ENCODE results near the gene ADD2. TPM values are rescaled to one million over a fixed set of nuclear protein-coding genes. Genes with fewer than 3 reads are reported as not detected.

Gene ADD2
- total RNA-seq, 2 experiments from 2014 or later = 26.9 to 31.5 TPM

GRCh38 chr2:70767079-70767698 is 811 bp downstream of the ADD2 start:
- ChIA-PET CTCF (interaction anchor here (0.7 to 1.5 kb wide), 8 partner anchors 8 to 259 kb away, joined by 3 to 7 read pairs (median 4); no protein-coding TSS in a partner anchor), POLR2A (no interaction called here)
- H3K36me3 Mint-ChIP-seq (ENCODE audit: low read depth) = no peaks in the 10 kb centered on the region
- peaks cover 25% of the 10 kb centered on the region for H3K27me3 Mint-ChIP-seq
- H3K9me3 Mint-ChIP-seq (ENCODE audit: low read depth) = no peaks in the 10 kb centered on the region
- peak; percentile 20 for ATAC-seq
- H3K27ac Mint-ChIP-seq = peak overlapping the region; percentile 80
- intact Hi-C loops (cut with DNase I, micrococcal nuclease) = loop anchor here (5.0 kb wide), 3 partner anchors 110 to 465 kb away; partner anchors contain the start of genes FAM136A (in 1 of the 2) and TGFA (in 1 of the 2)
- peaks cover 18% of the 10 kb centered on the region for H3K4me1 Mint-ChIP-seq
- DNase-seq = peak; percentile 45
- peak overlapping the region; percentile 84 for H3K4me3 Mint-ChIP-seq

- Mint-ChIP-seq H3K36me3 (ENCODE audit: low read depth) (no peaks in the 10 kb centered on the region), H3K4me3 (peak overlapping the region; percentile 75), H3K4me1 (peaks cover 18% of the 10 kb centered on the region), H3K27me3 (peaks cover 23% of the 10 kb centered on the region), H3K27ac (peak overlapping the region; percentile 80), H3K9me3 (ENCODE audit: low read depth) (no peaks in the 10 kb centered on the region)
- ChIA-PET POLR2A (no interaction called here), CTCF (interaction anchor here (0.7 to 0.8 kb wide), 3 partner anchors 96 to 258 kb away, joined by 3 to 4 read pairs (median 4); no protein-coding TSS in a partner anchor)
- DNase-seq = no peak
- intact Hi-C loops (cut with DNase I, micrococcal nuclease) = loop anchor here (5.0 kb wide), 3 partner anchors 109 to 464 kb away; partner anchors contain the start of genes FAM136A (in 1 of the 2) and TGFA (in 1 of the 2)
- no peak for ATAC-seq
Observed at GRCh38 chr2:70766357-70767078, 1.5 kb downstream of the ADD2 start.

DNA sequence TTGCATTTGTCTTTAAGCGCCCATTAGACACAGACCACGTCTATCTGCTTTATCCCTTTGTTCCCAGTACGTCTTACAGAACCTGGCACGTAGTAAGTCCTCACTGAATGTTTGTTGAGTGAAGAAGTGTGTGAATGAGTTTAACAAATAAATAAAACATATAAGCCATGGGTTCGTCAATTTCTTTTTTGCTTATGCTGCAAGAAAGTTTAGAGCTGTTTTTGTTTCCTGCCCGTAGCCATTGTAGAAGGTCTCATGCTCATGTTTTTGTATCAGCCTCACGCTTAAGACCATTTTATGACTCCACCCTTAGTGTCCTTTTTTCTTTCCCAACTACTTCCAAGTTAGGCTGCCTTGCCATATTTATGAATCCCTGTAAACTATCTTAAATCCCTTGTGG is 2.5 kb downstream of the ADD2 start:
- ChIA-PET CTCF (no interaction called here), POLR2A (no interaction called here)
- intact Hi-C loops (cut with DNase I, micrococcal nuclease) = loop anchor here (5.0 kb wide), 3 partner anchors 108 to 463 kb away; partner anchors contain the start of genes FAM136A (in 1 of the 2) and TGFA (in 1 of the 2)
- DNase-seq (no peak), ATAC-seq (no peak)
- Mint-ChIP-seq H3K36me3 (ENCODE audit: low read depth) (no peaks in the 10 kb centered on the region), H3K27me3 (peaks cover 23% of the 10 kb centered on the region), H3K9me3 (ENCODE audit: low read depth) (no peaks in the 10 kb centered on the region), H3K4me1 (peaks cover 18% of the 10 kb centered on the region), H3K4me3 (no peak overlapping the region), H3K27ac (no peak overlapping the region)

- ChIA-PET POLR2A (no interaction called here), CTCF (interaction anchor here (0.6 to 1.5 kb wide), 5 partner anchors 8 to 310 kb away, joined by 3 to 7 read pairs (median 3); partner anchors contain the start of gene ADD2)
- Mint-ChIP-seq H3K27me3 (peaks cover 3% of the 10 kb centered on the region), H3K27ac (no peak overlapping the region), H3K36me3 (ENCODE audit: low read depth) (no peaks in the 10 kb centered on the region), H3K4me1 (no peaks in the 10 kb centered on the region), H3K4me3 (no peak overlapping the region), H3K9me3 (ENCODE audit: low read depth) (no peaks in the 10 kb centered on the region)
- no peak for DNase-seq
- no peak for ATAC-seq
- intact Hi-C loops (cut with DNase I, micrococcal nuclease) = no loop called here
Observed at GRCh38 chr2:70759446-70759845, 8.6 kb downstream of the ADD2 start.

GRCh38 chr2:70757966-70758365 is 10.0 kb downstream of the ADD2 start:
- no peak for ATAC-seq
- CTCF ChIA-PET = interaction anchor here (1.0 to 1.5 kb wide), 2 partner anchors 10 to 19 kb away, joined by 3 to 7 read pairs; partner anchors contain the start of gene ADD2
- no peak overlapping the region for H3K27ac Mint-ChIP-seq
- no peak for DNase-seq
- no peaks in the 10 kb centered on the region for H3K36me3 Mint-ChIP-seq (ENCODE audit: low read depth)
- H3K27me3 Mint-ChIP-seq = peaks cover 3% of the 10 kb centered on the region
- no peaks in the 10 kb centered on the region for H3K4me1 Mint-ChIP-seq
- intact Hi-C loops (cut with DNase I, micrococcal nuclease) = loop anchor here in 1 of 2 experiments (2.0 kb wide), 1 partner anchor 21 kb away; no protein-coding TSS in a partner anchor
- no peaks in the 10 kb centered on the region for H3K9me3 Mint-ChIP-seq (ENCODE audit: low read depth)
- POLR2A ChIA-PET = no interaction called here
- H3K4me3 Mint-ChIP-seq = no peak overlapping the region

- no peaks in the 10 kb centered on the region for H3K4me1 Mint-ChIP-seq
- ATAC-seq (no peak), DNase-seq (no peak)
- no peak overlapping the region for H3K4me3 Mint-ChIP-seq
- CTCF ChIA-PET = interaction anchor here (1.0 kb wide), 1 partner anchor 21 kb away, joined by 3 read pairs; no protein-coding TSS in a partner anchor
- H3K27me3 Mint-ChIP-seq = peaks cover 3% of the 10 kb centered on the region
- POLR2A ChIA-PET = no interaction called here
- H3K27ac Mint-ChIP-seq = no peak overlapping the region
- intact Hi-C loops (cut with DNase I, micrococcal nuclease) = loop anchor here in 1 of 2 experiments (2.0 kb wide), 1 partner anchor 21 kb away; no protein-coding TSS in a partner anchor
- H3K36me3 Mint-ChIP-seq (ENCODE audit: low read depth) = no peaks in the 10 kb centered on the region
- no peaks in the 10 kb centered on the region for H3K9me3 Mint-ChIP-seq (ENCODE audit: low read depth)
Observed at GRCh38 chr2:70757360-70757759, 10.6 kb downstream of the ADD2 start.

- ATAC-seq = no peak
- H3K27me3 Mint-ChIP-seq = peaks cover 3% of the 10 kb centered on the region
- H3K4me3 Mint-ChIP-seq = no peak overlapping the region
- CTCF ChIA-PET = no interaction called here
- no peak for DNase-seq
- H3K4me1 Mint-ChIP-seq = no peaks in the 10 kb centered on the region
- no peaks in the 10 kb centered on the region for H3K36me3 Mint-ChIP-seq (ENCODE audit: low read depth)
- H3K9me3 Mint-ChIP-seq (ENCODE audit: low read depth) = no peaks in the 10 kb centered on the region
- no peak overlapping the region for H3K27ac Mint-ChIP-seq
- POLR2A ChIA-PET = no interaction called here
- intact Hi-C loops (cut with DNase I, micrococcal nuclease) = loop anchor here in 1 of 2 experiments (2.0 kb wide), 1 partner anchor 23 kb away; no protein-coding TSS in a partner anchor
Observed at GRCh38 chr2:70756128-70756527, 11.9 kb downstream of the ADD2 start.

- Mint-ChIP-seq H3K27me3 (peaks cover 3% of the 10 kb centered on the region), H3K9me3 (ENCODE audit: low read depth) (peaks cover 2% of the 10 kb centered on the region), H3K27ac (no peak overlapping the region), H3K36me3 (ENCODE audit: low read depth) (no peaks in the 10 kb centered on the region), H3K4me3 (no peak overlapping the region), H3K4me1 (no peaks in the 10 kb centered on the region)
- intact Hi-C loops (cut with DNase I, micrococcal nuclease) = no loop called here
- DNase-seq (no peak), ATAC-seq (no peak)
- POLR2A ChIA-PET = no interaction called here
- CTCF ChIA-PET = no interaction called here
Observed at GRCh38 chr2:70753902-70754301, 14.1 kb downstream of the ADD2 start.

DNA sequence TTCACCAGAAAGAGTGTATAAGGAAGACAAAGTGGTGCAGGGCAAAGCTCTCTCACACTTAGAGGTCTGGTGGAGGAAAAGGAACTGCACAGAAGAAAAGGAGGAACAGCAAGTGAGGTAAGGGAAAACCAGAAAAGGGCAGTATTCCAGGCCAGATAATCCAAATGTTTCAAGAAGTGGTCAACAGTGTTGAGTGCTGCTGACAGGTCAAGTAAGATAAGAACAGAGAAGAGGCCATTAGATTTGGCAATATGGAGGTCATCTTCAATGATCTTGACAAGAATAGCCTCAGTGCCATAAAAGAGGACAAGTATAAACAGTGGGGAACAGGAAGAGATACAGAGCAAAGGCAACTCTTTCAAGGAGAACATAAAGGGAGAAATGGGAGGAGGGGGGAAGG is 15.0 kb downstream of the ADD2 start:
- Mint-ChIP-seq H3K27me3 (peaks cover 3% of the 10 kb centered on the region), H3K27ac (no peak overlapping the region), H3K36me3 (ENCODE audit: low read depth) (no peaks in the 10 kb centered on the region), H3K4me1 (no peaks in the 10 kb centered on the region), H3K4me3 (no peak overlapping the region), H3K9me3 (ENCODE audit: low read depth) (peaks cover 3% of the 10 kb centered on the region)
- DNase-seq (no peak), ATAC-seq (no peak)
- intact Hi-C loops (cut with DNase I, micrococcal nuclease) = no loop called here
- POLR2A ChIA-PET = no interaction called here
- CTCF ChIA-PET = interaction anchor here (1.0 kb wide), 1 partner anchor 15 kb away, joined by 4 read pairs; the partner anchor contains the start of gene ADD2

- no peaks in the 10 kb centered on the region for H3K4me1 Mint-ChIP-seq
- no peak overlapping the region for H3K27ac Mint-ChIP-seq
- H3K27me3 Mint-ChIP-seq = peaks cover 3% of the 10 kb centered on the region
- H3K36me3 Mint-ChIP-seq (ENCODE audit: low read depth) = peaks cover 1% of the 10 kb centered on the region
- DNase-seq (no peak), ATAC-seq (no peak)
- H3K4me3 Mint-ChIP-seq = no peak overlapping the region
- CTCF ChIA-PET = interaction anchor here (0.6 to 1.0 kb wide), 2 partner anchors 16 to 197 kb away, joined by 4 read pairs; partner anchors contain the start of gene ADD2
- intact Hi-C loops (cut with DNase I, micrococcal nuclease) = no loop called here
- POLR2A ChIA-PET = no interaction called here
- peaks cover 6% of the 10 kb centered on the region for H3K9me3 Mint-ChIP-seq (ENCODE audit: low read depth)
Observed at GRCh38 chr2:70752396-70752795, 15.6 kb downstream of the ADD2 start.

DNA sequence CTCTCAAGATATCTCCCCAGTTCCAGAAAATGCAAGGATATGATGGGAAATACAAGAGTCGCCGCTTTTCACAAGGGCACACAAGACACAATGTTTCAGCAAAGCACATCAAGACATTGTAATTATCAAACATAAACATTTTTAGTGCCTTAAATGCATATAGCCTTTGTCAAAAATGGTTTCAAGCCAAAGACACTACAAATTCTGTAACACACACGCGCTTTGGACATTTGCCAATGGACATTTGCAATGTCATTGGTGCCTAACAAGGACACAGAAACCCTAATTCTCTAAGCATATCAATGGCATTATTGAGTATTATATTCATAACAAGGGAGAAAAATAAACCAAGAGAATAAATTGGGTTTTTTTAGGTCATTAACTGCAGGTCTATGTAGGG is 16.1 kb downstream of the ADD2 start:
- H3K27me3 Mint-ChIP-seq = peaks cover 3% of the 10 kb centered on the region
- H3K4me1 Mint-ChIP-seq = no peaks in the 10 kb centered on the region
- H3K27ac Mint-ChIP-seq = no peak overlapping the region
- no peak overlapping the region for H3K4me3 Mint-ChIP-seq
- peaks cover 3% of the 10 kb centered on the region for H3K36me3 Mint-ChIP-seq (ENCODE audit: low read depth)
- H3K9me3 Mint-ChIP-seq (ENCODE audit: low read depth) = peaks cover 8% of the 10 kb centered on the region
- POLR2A ChIA-PET = no interaction called here
- intact Hi-C loops (cut with DNase I, micrococcal nuclease) = no loop called here
- no peak for DNase-seq
- ATAC-seq = no peak
- CTCF ChIA-PET = interaction anchor here (0.6 kb wide), 1 partner anchor 196 kb away, joined by 4 read pairs; no protein-coding TSS in a partner anchor

Data from activated CD4-positive, alpha-beta T cell treated with anti-CD3 and anti-CD28 coated beads for 36 hours (primary cell).